Islet precursor cell (in vitro differentiated cells): Measurements from ENCODE around the gene ANO10.

ENCODE experiments used
- DNase-seq: peaks from one replicate; pipeline ENCODE4 v3.0.0-alpha.2; 2018

Gene ANO10

GRCh38 chr3:43410592-43410991 lies 211.2 kb downstream of the ANO10 start:
- DNase-seq = no peak

DNA sequence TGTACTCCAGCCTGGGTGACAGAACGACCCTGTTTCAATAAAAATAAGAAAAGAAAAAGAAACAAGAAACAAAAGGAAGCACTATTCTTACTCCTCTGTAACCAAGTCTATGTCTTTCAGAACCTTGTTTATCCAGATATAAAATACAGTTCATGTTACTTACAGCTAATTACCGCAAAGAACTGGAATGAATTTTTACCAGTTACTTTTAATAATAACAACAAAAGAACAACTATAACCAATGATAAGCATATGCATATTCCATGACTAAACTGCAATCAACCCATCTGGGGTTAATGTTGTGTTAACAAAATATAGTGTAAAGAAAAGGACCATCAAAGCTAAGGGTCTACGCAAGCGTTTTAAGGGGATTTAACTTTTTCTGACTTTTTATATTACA lies 212.3 kb downstream of the ANO10 start:
- DNase-seq = no peak

DNA sequence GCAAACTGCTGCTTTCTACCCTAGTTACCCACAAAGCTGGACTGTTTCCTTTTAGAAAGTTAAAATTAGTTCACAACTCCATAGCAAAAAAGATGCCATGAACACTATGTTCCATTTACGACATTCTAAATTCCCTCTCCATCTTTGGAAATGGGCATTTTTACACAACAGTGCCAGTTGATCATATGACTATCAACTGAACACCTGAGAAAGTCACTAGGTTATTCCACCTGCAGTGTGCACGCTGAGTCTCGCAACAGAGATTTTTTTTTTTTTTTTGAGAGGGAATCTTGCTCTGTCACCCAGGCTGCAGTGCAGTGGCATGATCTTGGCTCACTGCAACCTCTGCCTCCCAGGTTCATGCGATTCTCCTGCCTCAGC lies 215.2 kb downstream of the ANO10 start:
- DNase-seq = no peak

GRCh38 chr3:43405888-43406642 lies 215.7 kb downstream of the ANO10 start:
- no peak for DNase-seq

GRCh38 chr3:43400781-43401730 lies 220.8 kb downstream of the ANO10 start:
- DNase-seq = no peak

DNA sequence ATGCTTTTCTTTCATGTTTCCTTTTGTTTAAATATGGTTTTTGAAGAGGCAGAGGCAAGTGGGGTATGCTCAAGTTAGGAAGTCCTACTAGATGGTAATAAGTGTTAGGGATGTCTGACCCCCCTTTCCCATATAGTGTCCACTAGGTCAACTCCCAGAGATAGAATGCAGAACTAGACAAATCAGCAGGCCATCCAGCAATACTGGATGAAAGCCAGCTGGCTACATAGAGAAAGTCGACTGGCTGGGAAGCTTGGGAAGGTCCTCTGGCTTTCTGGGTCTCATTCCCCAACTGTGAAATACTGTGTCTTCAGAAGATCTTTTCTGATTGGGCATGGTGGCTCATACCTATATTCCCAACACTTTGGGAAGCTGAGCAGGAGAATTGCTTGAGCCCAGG lies 221.6 kb downstream of the ANO10 start:
- no peak for DNase-seq

GRCh38 chr3:43399034-43399433 lies 222.8 kb downstream of the ANO10 start:
- DNase-seq = no peak

DNA sequence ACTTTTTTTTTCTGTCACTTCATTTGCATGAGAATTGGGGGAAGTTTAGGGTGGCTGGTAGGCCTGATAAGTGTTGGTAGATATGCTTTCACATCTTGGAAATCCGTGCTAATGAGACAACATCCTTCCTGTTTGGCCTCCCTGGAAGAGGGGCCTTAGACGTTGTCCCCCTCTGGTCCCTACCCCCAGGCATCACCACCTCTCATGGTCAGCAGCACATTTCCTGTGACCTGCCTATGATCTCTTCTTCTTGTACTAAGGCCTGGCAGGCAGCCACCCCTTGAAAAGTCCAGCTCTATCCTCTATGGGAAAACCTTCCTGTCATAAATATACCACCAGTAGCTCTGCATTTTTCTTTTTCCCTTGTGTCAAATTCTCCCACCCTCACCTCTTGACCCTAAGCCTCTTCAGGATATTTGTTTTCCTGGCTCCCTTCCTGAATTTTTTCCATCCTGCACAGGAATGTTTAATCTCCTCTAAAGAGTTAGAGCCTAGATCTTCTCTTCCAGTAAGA lies 227.7 kb downstream of the ANO10 start:
- no peak for DNase-seq

GRCh38 chr3:43391621-43392020 lies 230.2 kb downstream of the ANO10 start:
- DNase-seq = no peak

- DNase-seq = no peak
Measured at GRCh38 chr3:43390255-43390588, 231.6 kb downstream of the ANO10 start.

DNA sequence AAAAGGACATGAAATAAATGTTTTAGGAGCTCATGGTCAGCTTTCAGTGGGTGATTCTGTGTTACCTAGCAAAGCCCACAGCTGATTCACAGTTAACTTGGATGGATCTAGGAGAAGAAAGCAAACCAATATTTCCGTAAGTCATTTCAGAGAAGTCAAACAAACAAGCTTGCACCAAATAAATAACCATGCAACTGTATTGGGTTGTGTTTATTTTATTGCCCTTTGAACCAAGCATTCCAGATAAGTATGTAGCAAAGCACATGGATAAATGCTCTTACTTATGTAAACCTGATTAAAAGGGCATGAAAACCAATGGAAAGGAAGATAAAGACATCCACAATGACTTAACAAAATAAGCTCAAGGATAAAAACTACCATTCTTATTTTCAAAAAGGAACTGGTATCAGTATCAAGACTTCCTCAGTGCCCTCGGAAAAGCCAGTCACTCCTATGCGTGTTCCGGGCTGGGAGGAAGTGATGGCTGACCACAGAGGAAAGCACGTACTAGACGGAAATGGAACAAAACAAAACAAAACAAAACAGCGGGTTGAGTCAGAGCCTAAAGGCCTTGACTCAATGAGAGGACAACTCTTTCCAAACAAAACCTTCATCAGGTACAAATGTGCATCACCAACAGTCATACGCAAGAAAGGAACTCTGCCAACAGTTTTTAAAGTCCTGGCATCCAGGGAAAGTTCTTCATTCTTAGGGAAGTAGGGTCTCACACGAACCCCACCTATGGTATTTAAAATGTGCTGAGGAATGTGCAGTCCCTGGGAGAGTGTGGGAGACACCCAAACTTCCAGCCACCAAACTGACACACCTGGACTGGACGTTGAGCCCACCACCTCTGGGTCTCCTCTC lies 232.2 kb downstream of the ANO10 start:
- no peak for DNase-seq

DNA sequence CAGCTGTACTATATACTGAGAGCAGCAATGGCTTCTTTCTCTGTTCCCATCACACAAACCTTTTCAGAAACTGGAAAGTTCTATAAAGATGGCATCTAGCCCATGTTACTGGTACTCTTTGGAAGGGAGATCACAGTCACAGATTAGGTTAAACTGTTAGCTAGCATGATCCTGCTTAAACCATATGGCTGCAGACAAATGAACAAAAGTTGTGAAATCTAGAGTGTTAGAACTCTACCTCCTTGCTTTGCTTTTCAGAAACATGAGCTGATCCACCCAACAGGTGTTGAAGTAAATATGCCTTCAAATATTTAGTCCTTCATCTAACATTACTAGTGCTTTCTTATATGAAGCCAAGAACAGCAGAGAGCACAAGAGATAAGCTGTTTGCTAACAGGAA lies 232.9 kb downstream of the ANO10 start:
- no peak for DNase-seq

- DNase-seq = no peak
Measured at GRCh38 chr3:43388175-43388574, 233.6 kb downstream of the ANO10 start.

- no peak for DNase-seq
Measured at GRCh38 chr3:43379343-43379742, 242.5 kb downstream of the ANO10 start.

DNA sequence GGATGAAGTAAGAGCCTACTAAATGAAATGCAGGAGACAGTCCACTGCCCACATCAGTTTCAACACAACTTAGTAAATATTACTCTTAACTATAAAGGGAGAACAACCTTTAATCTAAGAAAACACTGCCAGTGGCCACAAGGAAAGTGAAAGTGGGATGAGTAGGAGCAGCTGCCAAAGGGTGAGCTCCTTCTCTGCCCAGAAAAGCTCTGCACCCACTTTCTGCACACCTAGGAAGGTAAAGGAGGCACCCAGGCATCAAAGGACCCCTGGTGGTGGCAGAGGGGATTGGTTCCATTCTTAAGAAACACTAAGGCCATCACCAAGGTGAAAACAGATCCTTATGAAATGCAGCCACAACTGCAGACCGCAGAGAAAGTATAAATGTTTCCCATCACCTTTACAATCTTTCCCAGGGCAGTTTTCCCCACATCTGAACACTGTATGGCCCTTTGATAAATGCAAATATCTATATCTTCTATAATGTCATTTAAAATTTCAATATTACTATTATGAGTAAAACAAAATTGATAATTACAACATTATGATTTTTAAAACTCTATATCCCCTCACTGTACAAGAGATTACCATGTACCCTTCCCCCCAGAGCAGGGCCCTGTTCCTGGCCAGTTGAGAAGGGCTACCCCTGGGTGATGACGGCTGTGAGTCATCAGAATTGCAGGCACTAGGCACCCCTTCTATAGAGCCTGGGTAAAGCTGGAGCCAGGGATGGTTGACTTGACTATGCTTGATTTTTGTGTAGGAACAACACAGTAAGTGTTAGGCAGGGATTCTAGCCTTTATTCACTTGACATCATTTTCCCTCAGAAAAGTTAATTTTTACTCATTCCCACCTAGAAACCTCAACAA lies 243.5 kb downstream of the ANO10 start:
- DNase-seq = no peak

DNA sequence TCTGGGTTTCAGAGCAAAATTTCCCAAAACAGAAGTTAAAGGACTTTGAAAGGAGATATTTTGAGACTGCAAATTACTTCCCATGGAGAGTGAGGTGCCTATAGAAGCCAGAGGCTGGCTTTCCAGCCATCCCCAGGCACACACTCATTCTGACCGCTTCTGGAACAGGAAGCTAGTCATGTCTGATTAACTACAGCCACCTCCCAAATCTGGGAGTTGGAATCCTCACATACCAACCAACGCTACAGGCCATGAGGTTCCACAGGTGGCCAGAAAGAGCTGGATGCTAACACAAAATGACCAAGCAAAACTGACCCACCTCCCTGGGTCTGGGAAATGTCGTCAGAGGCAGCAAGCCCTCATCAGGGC lies 248.3 kb downstream of the ANO10 start:
- DNase-seq = no peak

GRCh38 chr3:43372809-43373559 lies 248.8 kb downstream of the ANO10 start:
- no peak for DNase-seq

GRCh38 chr3:43372007-43372740 lies 249.6 kb downstream of the ANO10 start:
- DNase-seq = no peak

- no peak for DNase-seq
Measured at GRCh38 chr3:43371494-43371893, 250.3 kb downstream of the ANO10 start.

- no peak for DNase-seq
Measured at GRCh38 chr3:43370293-43370980, 251.4 kb downstream of the ANO10 start.
